Astrocyte (in vitro differentiated cells and primary cell): ENCODE results near the gene MIF.

ENCODE experiments used
- EZH2 ChIP-seq: IDR thresholded peaks from 2 replicates; pipeline ENCODE4 v1.6.1; 2012; ENCODE audit warnings: mild to moderate bottlenecking, low read length, inconsistent platforms; ENCODE audit not compliant: insufficient read depth
- TF ChIP-seq, protein P1 (sequence below): IDR thresholded peaks from 2 replicates; pipeline ENCODE4 v1.5.1; 2011; ENCODE audit warnings: low read depth, mild to moderate bottlenecking, inconsistent platforms, low read length, moderate library complexity; ENCODE audit not compliant: insufficient read depth

- TF ChIP-seq, protein P1, sequence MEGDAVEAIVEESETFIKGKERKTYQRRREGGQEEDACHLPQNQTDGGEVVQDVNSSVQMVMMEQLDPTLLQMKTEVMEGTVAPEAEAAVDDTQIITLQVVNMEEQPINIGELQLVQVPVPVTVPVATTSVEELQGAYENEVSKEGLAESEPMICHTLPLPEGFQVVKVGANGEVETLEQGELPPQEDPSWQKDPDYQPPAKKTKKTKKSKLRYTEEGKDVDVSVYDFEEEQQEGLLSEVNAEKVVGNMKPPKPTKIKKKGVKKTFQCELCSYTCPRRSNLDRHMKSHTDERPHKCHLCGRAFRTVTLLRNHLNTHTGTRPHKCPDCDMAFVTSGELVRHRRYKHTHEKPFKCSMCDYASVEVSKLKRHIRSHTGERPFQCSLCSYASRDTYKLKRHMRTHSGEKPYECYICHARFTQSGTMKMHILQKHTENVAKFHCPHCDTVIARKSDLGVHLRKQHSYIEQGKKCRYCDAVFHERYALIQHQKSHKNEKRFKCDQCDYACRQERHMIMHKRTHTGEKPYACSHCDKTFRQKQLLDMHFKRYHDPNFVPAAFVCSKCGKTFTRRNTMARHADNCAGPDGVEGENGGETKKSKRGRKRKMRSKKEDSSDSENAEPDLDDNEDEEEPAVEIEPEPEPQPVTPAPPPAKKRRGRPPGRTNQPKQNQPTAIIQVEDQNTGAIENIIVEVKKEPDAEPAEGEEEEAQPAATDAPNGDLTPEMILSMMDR, result no peak
- no peak for TF ChIP-seq EZH2
These were observed 10.5 kb upstream of the MIF start for GRCh38 chr22:23883658-23884057.
